Tibial nerve (tissue), 3 donors: Measurements from ENCODE around the gene SLC25A5.

Experiments
- POLR2A ChIP-seq, 2 donors: fragments of 450-650 bp; IDR thresholded peaks; one replicate each; pipeline ENCODE4 v1.6.1; 2017; ENCODE audit warnings: antibody characterized with exemption in 2 of 2, mild to moderate bottlenecking in 2 of 2, moderate library complexity in 2 of 2
- TF ChIP-seq, protein P1 (sequence below), 5 experiments: fragments of 200-600 bp in 3 of 5; fragments of 450-650 bp in 2 of 5; sonication (generic) in 3 of 5; IDR thresholded peaks; one replicate each; pipeline ENCODE4 v1.5.1; 2016 to 2019; ENCODE audit warnings: antibody characterized with exemption in 5 of 5, mild to moderate bottlenecking in 3 of 5, moderate library complexity in 2 of 5

DNA sequence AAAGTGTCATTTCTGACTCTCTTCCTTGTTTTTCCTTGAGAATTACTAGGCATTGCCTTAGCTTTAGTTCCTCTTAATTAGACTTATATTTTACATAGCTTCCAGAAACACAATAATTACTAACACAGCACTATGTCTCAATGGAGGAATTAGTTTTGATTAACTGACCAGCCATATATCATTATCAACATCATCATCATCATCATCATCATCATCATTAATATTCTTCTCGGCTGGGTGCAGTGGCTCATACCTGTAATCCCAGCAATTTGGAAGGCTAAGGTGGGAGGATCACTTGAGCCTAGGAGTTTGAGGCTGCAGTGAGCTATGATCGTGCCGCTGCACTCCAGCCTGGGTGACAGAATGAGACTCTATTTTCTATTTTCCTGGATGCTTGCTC, 2.7 kb upstream of the SLC25A5 start:
- no peak for TF ChIP-seq POLR2A (IDR thresholded peaks at IDR 0.05)
- TF ChIP-seq, protein P1, sequence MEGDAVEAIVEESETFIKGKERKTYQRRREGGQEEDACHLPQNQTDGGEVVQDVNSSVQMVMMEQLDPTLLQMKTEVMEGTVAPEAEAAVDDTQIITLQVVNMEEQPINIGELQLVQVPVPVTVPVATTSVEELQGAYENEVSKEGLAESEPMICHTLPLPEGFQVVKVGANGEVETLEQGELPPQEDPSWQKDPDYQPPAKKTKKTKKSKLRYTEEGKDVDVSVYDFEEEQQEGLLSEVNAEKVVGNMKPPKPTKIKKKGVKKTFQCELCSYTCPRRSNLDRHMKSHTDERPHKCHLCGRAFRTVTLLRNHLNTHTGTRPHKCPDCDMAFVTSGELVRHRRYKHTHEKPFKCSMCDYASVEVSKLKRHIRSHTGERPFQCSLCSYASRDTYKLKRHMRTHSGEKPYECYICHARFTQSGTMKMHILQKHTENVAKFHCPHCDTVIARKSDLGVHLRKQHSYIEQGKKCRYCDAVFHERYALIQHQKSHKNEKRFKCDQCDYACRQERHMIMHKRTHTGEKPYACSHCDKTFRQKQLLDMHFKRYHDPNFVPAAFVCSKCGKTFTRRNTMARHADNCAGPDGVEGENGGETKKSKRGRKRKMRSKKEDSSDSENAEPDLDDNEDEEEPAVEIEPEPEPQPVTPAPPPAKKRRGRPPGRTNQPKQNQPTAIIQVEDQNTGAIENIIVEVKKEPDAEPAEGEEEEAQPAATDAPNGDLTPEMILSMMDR (IDR thresholded peaks at IDR 0.05): no peak
